HEK293T (cell line): ENCODE measurements around the gene TSNAXIP1.

Experiments
- BHLHE40 ChIP-seq: fragments of 450-650 bp; IDR thresholded peaks from 2 replicates; pipeline ENCODE4 v1.6.1; 2016; ENCODE audit warnings: mild to moderate bottlenecking, moderate library complexity, borderline replicate concordance
- ELF4 ChIP-seq: fragments of 450-650 bp; IDR thresholded peaks from 2 replicates; pipeline ENCODE4 v1.6.1; 2017; ENCODE audit warnings: antibody characterized with exemption
- FOXM1 ChIP-seq: fragments of 450-650 bp; IDR thresholded peaks from 2 replicates; pipeline ENCODE4 v1.6.1; 2017; ENCODE audit warnings: mild to moderate bottlenecking, borderline replicate concordance
- LEF1 ChIP-seq: fragments of 450-650 bp; IDR thresholded peaks from 2 replicates; pipeline ENCODE4 v1.6.1; 2017; ENCODE audit warnings: mild to moderate bottlenecking, borderline replicate concordance
- PKNOX1 ChIP-seq: fragments of 450-650 bp; IDR thresholded peaks from 2 replicates; pipeline ENCODE4 v1.6.1; 2016
- SP1 ChIP-seq: fragments of 450-650 bp; IDR thresholded peaks from 2 replicates; pipeline ENCODE4 v1.6.1; 2017
- TARDBP ChIP-seq: fragments of 450-650 bp; IDR thresholded peaks from 2 replicates; pipeline ENCODE4 v1.6.1; 2016

GRCh38 chr16:67845291-67846062 is 38.8 kb downstream of the TSNAXIP1 start:
- TF ChIP-seq SP1 (no peak), ELF4 (no peak), BHLHE40 (no peak), PKNOX1 (no peak), TARDBP (no peak), FOXM1 (no peak), LEF1 (no peak)
